ENCODE results near the gene PRR16.
A peak's percentile ranks its signal among the peaks of the same experiment; 100 is the strongest.
"Not testable (repeated sequence)": the region's sequence is repeated elsewhere in the genome, so short reads cannot be mapped to it uniquely, and the experiment has no call there.

Gene PRR16

DNA sequence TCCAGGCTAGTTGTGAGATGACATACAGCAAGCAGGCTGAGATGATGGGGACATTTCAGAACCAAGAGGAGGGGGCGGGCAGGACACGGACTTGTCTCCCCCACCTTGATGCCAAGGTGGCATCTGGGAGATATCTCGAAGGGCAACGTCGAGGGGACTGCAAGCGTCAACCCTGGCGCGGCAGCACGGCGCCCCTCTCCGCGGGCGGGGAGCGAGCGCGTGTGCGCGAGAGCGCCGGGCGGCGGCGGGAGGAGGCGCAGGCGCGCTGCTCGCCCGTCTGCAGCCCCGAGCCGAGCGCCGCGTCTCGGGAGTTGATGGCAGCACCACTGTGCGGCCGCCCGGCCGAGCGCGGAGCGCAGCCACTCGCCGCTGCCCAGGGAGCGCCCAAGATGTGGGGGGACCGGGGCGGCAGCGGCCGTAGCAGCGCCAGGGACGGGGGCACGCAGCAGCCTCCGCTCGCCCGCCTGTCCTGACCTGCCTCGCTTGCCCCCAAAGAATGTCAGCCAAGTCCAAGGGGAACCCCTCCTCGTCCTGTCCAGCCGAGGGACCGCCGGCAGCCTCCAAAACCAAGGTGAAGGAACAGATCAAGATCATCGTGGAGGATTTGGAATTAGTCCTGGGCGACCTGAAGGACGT, at the start of gene PRR16:
Gene PRR16 (plus strand): TSS at position 310 of the 636 bp plus-strand sequence.
- peak; percentile 23 for DNase-seq

DNA sequence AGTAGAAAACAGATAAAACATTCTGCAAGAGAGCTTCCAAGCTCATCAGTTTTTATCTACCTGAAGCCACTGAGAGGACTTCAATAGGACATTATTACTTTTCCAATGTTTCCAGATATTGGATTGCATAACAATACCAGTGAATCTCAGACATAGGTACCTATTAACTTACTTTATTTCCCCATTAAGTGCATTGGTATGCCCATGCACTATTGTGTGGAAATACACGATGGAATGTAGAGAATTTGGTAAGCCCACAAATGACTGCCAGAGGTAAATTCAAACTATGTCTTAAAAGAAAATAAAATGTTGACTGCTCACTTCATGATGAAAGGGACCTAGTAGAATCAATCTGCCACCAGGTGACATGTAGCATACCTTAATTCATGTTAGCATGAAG, 48.1 kb upstream of the PRR16 start:
- no peak for DNase-seq

DNA sequence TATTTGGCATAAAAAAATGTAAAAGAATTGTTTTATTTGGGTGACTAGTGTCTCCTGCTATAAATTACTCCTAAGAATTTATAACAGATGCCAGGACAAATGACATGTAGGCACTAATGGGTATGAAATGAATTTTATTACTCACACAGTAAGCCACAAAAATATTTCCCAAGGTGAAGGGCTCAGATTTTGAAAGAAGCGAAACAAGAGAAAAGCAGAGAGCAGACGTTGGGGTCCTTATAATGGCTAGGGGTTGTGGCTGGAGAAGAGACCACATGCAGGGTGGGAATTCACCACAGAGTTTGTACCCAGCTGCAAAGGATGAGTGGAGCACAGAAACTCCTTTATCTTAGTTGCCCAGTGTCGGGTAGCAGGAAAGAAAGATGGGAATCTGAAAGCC, 45.0 kb upstream of the PRR16 start:
- no peak for DNase-seq

DNA sequence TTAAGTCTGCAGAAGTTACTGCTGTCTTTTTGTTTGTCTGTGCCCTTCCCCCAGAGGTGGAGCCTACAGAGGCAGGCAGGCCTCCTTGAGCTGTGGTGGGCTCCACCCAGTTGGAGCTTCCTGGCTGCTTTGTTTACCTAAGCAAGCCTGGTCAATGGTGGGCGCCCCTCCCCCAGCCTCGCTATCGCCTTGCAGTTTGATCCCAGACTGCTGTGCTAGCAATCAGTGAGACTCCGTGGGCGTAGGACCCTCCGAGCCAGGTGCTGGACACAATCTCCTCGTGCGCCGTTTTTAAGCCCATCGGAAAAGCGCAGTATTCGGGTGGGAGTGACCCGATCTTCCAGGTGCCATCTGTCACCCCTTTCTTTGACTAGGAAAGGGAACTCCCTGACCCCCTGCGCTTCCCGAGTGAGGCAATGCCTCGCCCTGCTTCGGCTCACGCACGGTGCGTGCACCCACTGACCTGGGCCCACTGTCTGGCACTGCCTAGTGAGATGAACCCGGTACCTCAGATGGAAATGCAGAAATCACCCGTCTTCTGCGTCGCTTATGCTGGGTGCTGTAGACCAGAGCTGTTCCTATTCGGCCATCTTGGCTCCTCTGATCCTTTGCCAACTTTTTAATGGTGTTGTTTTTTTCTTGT, 37.3 kb upstream of the PRR16 start:
- DNase-seq, result not testable (repeated sequence)

DNA sequence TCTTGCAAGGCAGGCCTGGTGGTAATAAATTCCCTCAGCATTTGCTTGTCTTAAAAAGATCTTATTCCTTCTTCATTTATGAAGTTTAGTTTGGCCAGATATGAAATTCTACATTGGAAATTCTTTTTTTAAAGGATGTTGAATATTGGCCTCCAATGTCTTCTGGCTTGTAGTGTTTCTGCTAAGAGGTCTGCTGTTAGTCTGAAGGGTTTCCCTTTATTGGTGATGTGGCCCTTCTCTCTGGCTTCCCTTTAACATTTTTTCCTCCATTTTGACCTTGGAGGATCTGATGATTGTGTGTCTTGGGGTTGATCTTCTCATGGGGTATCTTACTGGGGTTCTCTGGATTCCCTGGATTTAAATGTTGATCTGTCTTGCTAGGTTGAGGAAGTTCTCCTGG, 33.5 kb upstream of the PRR16 start:
- no peak for DNase-seq

DNA sequence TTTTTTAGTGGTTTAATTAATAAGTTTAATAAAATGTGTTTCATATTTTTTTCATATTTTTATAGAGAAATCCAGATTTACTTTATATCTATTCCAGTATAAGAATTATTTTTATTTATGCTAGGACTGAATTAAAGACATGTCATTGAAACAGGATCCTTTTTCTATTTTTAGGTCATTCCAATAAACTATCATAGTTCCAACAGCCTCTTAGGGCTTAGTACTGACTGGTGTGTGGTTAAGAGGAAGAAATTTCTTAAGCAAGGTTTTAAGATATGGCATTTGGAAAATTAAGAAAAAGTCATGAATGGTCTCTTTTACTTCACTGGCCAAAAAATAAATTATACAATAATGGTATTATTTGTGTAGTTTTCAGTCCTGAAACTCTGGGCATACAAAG, 31.2 kb upstream of the PRR16 start:
- DNase-seq, result no peak

DNA sequence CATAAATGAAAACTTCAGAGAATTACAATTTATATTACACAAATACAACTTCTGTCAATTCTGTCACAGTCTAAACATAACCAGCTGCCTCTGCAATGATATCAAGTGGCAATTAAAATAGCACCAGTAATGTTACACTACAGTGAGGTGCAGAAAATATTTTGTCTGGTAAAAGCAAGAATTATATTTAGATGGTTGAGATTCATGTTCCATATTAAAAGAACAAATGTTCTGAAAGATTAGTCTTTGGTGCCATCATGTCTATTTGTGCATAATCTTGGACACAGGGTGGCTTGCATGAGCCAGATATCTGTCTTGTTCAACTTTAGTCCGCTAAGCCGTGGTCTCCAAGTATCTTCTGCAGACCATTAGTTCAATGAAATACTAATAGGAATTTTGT, 29.0 kb upstream of the PRR16 start:
- DNase-seq, result no peak

DNA sequence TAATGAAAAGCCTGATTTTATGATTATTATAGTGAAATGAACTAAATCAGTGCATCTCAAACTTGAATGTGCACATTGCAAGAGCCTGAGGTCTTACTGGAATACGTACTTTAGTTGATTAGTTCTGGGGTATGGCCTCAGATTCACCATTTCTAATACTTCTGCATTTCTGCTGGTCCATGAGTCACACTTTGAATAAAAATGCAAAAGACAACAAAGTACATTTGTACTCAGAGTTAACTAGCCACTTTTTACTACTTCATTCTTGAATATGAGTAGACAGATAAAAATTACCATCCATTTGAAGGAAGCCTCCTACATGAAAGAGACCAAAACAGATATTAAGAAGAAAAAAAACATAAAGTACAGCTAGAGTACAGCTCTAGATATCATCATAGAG, 27.1 kb upstream of the PRR16 start:
- no peak for DNase-seq

DNA sequence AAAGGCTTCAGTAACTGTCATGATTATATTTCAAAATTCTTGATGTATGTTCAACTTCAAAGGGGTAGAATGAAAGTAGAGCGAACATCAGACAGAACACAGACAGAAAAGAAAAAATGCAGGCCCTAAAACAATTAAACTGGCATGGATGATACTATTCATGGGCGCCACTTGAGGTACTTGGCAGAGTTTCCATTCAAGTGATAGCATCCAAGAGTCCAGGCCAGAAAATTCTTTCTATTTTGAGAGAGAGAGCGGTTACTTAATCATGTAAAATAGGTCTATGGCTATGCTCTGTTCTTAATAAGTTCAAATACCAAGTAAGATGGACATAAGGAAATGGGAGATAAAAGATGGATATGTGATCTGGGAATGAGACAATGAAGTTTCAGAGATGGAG, 21.4 kb upstream of the PRR16 start:
- no peak for DNase-seq

DNA sequence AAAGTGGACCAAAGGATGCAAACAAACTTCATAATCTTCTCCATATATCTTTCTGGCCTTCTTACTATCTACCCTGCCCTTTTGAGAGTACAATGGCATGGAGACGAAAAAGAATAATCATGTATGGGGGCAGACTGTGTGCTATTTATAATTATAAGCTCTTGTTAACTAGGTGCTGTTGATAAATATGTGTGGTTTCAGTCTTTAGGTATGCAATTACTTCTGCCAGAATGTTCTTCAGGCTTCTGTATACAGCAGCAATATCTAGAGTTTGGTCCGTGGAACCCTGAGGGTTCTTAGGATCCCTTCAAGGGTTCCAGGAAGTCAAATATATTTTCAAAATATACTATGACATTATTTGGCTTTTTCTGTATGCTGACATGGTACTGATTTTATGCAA, 20.5 kb upstream of the PRR16 start:
- no peak for DNase-seq

DNA sequence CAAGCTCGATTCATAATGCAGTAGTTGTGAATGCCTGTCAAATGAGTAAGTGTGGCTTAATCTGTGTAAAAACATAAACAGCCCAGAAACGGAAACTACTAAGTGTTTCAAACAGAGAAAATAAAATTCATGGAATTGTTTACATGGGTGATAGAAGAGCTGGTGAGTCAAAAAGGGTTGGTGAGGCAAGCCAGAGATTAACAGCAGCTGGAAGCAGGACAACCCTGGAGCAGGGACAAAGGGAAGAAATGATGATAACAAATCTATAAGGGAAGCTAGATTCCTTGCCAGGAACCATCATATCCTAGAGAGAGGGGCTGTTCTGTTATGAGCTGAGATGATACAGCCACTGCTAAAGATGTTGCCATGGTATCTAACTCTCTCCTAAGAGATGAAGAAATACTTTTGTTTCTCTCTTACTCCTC, 18.0 kb upstream of the PRR16 start:
- no peak for DNase-seq

DNA sequence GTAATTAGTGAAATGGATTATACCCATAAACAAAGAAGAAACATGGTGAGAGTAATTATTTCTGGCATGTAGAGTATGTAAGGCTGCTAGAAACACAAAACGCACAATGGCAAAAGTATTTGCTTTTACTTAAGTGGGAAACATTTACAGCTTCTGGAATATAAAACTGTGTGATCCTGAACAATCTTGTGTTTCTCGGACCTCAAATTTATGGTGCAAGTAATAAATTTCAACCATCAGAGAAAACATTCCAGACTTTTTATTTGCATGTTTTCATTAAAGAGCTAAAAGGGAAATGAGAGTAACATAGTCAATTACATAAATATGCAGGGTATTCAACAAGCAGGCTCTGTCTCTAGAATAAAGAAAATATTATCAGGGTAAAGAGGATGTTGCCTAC, 17.2 kb upstream of the PRR16 start:
- DNase-seq, result no peak

DNA sequence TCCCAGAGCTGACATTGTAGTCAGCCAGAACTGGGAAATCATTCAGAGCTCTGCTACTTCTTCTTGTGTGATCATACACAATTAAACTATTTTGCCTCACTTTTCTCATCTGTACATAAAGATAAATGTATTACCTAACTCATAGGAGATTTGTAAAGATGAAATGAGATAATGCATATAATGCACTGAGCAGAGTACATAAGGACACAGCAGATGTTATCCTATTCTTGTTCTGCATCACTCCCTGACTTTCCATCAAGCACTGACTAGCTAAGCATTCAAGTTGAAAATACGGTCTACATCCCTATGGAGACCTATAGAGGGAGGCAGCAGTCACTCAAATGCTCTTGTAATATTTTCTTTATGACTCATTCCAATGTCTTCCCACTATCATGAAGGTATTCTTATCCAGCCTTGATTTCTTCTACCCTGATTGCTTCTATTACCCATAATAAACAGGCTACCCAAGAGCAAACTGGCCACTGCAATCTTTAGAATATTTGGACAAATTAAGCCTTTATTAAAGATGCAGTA, 16.3 kb upstream of the PRR16 start:
- DNase-seq, result no peak

DNA sequence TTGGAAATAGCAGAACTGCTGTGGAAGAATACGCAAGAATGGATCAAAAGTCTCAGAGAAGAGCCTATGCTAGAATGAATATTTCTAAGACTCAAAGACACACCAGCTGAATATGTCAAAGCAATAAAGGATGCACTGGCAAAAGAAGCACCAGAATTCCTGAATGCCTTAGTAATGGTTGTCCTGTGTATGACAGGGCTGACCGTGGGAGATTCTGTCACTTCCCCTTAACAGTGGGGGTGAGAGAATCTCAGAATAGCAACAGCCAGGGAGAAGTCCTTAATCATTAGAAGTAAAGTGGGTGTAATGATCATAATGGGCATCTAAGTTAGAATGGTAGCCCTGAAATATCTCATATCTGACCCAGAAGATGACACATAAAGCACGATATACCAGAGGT, 14.6 kb upstream of the PRR16 start:
- DNase-seq, result no peak

DNA sequence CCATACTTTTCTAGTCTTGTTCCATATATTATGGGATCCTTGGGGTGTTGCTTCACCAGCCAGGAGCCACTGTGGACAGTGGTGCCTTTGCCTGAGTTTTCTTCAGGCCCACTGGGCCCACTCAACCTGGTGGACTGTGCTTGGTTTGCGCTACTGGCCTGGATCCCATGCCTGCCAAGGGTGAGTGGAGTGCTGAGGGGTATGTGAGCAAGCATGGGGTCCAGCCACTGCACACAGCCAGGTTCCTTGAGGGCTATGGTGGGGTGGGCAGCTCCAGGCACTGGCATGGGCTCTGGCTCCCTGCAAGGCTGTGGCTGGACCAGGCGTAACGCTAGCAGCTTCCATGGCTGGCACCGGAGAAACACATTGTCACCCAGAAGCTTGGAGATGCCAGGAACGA, 13.2 kb upstream of the PRR16 start:
- no peak for DNase-seq

DNA sequence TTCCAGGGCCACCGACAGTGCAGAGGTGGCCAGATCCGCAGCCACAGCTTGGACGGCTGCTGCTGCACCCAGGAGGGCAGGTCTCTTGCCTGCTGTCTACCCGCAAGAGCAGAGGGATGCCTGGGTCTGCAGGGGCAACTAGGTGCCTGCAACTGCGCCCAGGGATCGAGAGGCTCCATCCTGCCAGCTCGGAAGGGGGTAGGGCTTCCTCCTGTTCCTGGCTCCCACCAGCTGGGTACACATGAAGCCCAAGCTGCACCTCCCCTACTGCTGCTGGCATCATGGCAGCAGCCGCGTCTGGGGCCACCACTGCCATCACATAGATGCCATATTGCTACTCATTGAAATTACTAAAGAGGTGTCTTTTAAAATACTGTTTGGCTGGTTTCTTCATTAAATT, 12.7 kb upstream of the PRR16 start:
- no peak for DNase-seq

DNA sequence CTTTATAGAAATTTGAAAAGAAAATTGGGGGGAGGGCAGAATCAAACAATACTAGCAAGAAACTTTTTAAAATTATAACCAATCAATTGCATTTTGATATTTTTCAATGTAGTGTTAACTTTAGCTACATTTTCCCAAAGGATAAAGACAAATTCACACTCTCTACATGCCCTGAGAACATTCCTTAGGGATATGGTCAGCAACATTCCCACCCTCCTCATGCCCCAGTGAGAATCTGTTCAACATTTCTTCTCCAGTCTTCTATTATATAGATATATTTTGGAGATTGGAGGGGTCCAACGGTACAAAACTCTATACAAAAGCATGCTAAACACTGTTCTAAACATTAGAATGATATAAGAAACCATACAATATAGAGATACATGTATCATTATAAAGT, 11.6 kb upstream of the PRR16 start:
- DNase-seq, result no peak

DNA sequence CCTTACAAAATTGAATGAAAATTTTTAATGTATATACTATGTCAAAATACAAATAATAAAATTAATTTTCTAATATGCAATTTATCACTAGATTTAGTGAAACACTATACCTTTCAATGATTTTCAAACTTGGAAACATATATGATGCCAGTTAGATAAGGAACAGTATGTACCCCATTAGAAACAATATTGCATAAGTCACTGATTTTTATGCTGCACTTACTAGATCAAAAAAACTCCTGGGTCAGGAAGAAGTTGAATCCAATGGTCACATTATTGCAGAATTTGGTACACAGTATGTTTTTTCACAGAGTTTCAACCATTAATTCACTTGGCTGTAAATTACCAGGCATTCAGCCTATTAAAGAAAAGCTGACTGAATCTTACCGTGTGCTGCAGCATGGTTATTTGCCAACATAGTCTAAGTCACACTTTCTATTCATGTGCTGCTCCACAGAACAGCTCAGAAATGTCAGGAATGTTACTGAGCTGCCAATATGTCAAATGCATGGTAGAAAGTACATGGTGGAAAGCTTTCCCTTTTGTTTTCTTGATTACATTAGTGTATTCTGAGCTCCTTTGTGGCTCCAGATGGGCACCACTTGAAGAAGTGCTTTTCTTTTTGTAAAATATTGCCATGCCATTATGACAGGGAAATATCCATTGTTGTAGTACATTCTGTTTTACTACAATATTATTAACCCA, 9.9 kb upstream of the PRR16 start:
- DNase-seq, result no peak

DNA sequence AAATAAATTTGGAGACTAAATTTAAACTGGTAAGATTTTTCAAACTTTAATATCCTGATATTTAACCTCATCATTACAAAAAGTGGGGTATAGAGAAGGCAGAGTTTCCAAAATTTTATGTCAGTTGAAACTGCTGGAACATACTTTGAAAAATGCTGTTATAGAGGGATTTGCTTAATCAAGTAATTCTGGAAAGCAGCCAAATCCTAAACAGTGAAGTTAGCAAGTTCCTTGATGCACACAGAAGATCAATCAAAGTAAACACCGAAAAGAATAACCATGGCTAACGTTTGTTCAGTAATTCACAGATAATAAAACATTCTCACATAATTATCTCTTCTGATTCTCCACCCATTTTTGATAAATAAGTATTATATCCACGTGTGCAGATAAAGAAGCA, 8.1 kb upstream of the PRR16 start:
- no peak for DNase-seq

DNA sequence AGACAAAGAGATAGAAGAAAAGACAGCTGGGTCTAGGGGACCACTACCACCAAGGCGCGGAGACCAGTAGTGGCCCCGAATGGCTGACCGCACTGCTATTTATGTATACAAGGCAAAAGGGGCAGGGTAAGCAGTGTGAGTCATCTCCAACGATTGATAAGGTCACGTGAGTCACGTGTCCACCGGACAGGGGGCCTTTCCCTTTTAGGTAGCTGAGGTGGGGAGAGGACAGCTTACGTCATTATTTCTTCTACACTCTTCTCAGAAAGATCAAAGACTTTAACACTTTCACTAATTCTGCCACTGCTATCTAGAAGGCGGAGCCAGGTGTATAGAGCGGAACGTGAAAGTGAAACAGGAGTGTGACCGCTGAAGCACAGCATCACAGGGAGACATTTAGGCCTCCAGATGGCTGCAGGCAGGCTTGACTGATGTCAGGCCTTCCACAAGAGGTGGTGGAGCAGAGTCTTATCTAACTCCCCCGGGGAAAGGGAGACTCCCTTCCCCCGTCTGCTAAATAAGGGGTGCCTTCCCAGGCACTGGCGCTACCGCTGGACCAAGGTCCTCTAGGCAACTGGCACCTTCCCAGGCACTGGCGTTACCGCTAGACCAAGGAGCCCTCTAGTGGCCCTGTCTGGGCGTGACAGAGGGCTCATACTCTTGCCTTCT, 6.1 kb upstream of the PRR16 start:
- peak; percentile 69 for DNase-seq

DNA sequence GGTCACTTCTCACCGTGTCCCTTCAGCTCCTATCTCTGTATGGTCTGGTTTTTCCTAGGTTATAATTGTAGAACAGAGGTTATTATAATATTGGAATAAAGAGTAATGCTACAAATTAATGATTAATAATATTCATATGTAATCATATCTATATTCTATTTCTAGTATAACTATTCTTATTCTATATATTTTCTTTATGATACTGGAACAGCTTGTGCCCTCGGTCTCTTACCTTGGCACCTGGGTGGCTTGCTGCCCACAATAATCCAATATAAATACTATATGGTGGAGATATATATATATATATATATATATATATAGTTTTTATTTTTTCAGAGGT, 5.6 kb upstream of the PRR16 start:
- not testable (repeated sequence) for DNase-seq

DNA sequence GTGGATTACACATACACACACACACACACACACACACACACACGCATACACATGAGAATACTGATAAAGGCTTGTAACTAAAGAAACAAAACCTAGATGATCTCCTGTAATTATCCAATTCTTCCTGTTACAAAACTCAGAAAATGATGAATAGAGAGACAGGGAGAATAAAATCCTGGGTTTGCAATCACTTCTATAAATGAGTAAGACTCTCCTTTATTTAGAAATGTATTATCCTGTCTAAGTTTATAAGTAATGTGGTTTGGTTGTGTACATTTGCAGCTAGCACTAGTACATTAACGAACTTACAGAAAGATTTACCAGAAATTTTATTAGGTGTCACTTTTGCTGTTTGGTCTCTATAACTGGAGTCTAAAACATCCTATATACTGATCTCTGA, 2.8 kb upstream of the PRR16 start:
- DNase-seq, result no peak

DNA sequence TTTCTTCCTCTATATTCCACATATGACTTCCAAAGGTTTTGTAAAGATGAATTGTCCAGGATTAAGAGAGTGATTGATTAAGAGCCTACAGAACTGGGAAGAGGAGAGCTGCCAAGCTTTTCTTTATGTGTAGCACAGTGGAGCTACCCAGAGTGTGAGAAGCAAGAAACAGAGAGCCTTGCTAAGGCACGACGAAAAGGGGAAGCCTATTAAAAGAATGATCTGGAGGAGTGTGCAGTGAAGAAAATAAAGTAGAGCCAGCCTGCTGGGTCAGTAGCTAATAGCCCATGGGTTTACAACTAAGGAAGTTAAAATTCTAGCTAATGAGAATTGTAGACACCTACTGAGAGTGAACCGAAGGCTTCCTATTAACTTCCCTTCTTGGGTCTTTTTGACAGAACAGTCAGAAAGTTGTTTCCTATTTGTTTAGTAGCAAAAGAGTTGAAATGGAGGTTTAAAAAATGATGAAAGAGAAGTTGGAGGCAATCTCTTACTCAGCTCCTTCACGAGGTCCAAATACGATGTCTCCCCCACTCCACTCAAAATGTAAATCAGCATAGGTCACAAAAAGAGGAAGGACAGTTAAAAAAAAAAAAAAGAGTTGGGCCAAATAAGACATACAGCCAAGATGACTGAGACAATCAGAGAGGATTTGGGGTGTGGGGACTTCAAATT, 957 bp upstream of the PRR16 start:
- DNase-seq, result no peak

Measured in hematopoietic multipotent progenitor cell treated with erythropoietin and hydrocortisone succinate and interleukin-3 and kit ligand, for 8 days (in vitro differentiated cells).